H7 (cell line): ENCODE results near the gene GPR153. TPM values are rescaled to one million over a fixed set of nuclear protein-coding genes. Genes with fewer than 3 reads are reported as not detected.
A peak's percentile ranks its signal among the peaks of the same experiment; 100 is the strongest.
"Not testable (repeated sequence)": the region's sequence is repeated elsewhere in the genome, so short reads cannot be mapped to it uniquely, and the experiment has no call there.

Source experiments
- DNase-seq: peaks from one replicate; pipeline ENCODE4 v3.0.0; 2012
- H3K27me3 ChIP-seq: 2 replicates; pipeline ENCODE4 v1.6.0; 2011; ENCODE audit warnings: mild to moderate bottlenecking, low read length; ENCODE audit not compliant: control insufficient read depth, insufficient read depth
- H3K36me3 ChIP-seq: replicated peaks from 2 replicates; pipeline ENCODE4 v1.5.1; 2011; ENCODE audit warnings: low read length; ENCODE audit not compliant: control insufficient read depth, insufficient read depth
- H3K4me3 ChIP-seq: 2 replicates; pipeline ENCODE4 v1.5.1; 2011; ENCODE audit warnings: low read depth, mild to moderate bottlenecking, control low read depth, low read length, moderate library complexity; ENCODE audit not compliant: insufficient read depth
- total RNA-seq: library from RNA; depleted of rRNA; stranded (reverse); fragments of >200 nt; shearing (Covaris generic); gene quantifications from 2 replicates; pipeline ENCODE4 v1.2.3, GENCODE V29; 2014

Gene GPR153
- total RNA-seq, 1 experiment from 2014 or later: 15.6 TPM

DNA sequence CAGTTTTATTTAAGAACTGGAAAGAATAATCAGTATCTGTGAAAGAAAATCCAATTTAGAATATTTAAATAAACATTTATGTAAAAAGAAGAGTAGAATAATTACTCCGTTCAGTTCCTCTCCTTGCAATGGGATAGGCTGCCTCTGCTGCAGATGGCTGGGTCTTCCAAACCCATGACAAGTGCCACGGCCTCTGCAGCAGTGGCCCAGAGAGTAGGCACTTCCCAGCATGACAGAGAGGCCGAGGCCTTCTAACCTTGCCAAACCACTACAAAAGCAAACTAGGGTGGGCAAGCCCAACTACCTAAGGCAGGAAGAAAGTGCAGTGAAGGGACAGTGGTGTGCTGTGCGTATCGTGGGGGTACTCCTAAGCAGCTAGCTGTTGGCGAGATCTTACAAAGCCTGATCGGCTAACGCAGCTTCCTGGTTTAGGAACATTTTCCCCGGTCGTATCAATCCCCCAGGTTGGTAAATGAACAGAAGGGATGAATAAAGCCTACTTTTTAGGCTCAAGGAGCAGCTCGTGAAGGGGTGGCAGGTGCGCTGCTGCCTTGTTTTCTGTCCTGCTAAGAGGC lies 39.6 kb downstream of the GPR153 start:
- no peak overlapping the region for H3K4me3 ChIP-seq
- no peaks in the 10 kb centered on the region for H3K27me3 ChIP-seq
- DNase-seq: no peak

DNA sequence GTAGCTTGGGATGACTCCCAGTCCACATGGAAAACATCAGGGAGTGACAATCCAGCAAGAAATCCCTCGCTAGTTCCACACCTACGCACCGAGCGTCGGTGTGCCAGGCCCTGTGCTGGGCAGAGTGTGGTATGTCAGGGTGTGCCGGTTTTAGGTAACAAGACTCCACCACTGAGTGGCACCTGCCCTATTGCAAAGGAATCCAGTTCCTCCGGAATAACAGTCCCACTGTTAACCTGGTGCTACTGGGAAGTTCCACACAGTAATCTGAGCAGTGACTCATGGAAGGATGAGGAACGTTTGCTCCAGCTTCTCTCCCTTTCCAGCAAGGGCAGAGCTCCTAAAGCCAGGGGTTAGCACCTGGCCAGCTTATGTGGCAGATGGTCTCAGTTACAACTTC lies 40.7 kb downstream of the GPR153 start:
- DNase-seq: no peak
- Histone ChIP-seq H3K36me3 (peaks cover 8% of the 10 kb centered on the region), H3K27me3 (no peaks in the 10 kb centered on the region), H3K4me3 (no peak overlapping the region)

More for the DNA sequence above, 39.6 kb downstream of the GPR153 start:
- H3K36me3 ChIP-seq: peaks cover 14% of the 10 kb centered on the region

DNA sequence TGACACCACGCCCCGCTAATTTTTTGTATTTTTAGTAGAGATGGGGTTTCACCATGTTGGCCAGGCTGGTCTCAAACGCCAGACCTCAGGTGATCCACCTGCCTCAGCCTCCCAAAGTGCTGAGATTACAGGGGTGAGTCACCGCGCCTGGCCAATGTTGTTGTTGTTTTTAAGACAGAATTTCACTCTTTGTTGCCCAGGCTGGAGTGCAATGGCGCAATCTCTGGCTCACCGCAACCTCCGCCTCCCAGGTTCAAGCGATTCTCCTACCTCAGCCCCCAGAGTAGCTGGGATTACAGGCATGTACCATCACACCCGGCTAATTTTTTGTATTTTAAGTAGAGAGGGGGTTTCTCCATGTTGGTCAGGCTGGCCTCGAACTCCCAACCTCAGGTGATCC lies 41.3 kb downstream of the GPR153 start:
- H3K27me3 ChIP-seq, H3K4me3 ChIP-seq, DNase-seq, H3K36me3 ChIP-seq: not testable (repeated sequence)

DNA sequence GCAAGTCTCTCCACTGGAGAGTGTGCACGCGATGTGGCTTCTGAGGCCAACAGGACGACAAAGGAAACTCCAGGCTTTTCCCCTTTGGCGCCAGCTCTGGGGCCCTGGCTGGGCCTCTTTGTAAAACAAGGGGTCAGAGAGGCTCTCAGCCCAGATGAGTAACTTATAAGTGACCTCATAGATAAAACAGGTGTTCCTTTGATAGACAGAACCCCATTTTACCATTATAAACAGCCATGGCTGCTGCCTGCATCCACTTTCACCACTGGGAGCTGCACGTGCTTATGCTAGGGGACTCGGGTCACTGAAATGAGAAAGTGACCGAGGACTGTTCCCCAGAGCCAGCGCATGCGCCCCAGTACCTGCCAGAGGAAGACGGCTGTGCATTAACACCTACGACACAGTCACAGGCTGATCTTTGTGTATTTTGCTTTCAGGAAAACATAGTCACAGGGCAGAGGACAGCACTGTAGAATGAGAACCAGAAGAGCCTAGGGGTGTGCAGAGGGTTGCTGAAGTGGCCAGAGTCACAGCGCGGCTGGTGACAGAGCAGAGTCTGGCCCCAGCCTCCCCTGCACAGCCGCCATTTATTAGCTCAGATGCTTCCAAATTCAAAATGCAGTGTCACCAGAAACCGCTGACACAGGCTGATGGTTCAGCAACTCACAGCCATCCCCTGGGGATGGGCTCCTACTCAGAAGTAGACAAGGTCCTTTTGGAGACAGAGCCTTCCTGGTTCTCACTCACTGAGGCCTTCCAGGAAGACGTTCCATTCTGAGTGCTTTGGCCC lies 42.3 kb downstream of the GPR153 start:
- Histone ChIP-seq H3K4me3 (no peak overlapping the region), H3K27me3 (no peaks in the 10 kb centered on the region), H3K36me3 (no peaks in the 10 kb centered on the region; the same call in 1 of the 2 replicates)
- no peak for DNase-seq

DNA sequence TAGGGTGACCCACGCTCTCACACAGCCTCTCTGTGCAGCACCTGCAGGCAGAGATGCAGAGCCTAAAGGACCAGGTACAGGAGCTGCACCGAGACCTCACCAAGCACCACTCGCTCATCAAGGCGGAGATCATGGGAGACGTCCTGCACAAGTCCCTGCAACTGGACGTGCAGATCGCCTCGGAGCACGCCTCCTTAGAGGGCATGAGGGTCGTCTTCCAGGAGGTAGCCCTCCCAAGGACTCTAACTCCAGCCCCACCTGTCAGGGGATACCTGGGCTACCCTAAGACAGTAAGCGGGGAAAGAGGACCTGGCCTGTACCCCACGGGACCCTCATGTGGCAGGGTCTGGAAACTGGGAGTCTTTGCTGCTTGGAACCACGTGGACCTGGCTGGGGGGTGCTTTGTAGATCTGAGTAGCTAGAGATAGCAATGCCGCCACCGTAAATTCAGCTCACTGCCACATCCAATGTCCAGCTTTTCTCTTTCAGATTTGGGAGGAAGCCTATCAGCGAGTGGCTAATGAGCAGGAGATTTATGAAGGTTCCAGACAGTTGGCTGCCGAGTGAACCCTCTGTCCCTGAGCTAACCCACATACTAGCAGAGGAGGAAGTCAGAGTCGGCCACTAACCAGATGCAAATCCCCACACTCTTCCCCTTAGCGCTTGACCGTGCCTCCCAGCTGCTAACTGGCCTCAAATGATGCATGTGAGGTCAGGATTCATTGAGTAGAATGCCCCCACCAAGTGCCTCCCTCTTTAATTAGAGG lies 48.5 kb downstream of the GPR153 start:
- H3K36me3 ChIP-seq: no peaks in the 10 kb centered on the region
- H3K4me3 ChIP-seq: no peak overlapping the region
- peaks cover 22% of the 10 kb centered on the region for H3K27me3 ChIP-seq
- DNase-seq: no peak

DNA sequence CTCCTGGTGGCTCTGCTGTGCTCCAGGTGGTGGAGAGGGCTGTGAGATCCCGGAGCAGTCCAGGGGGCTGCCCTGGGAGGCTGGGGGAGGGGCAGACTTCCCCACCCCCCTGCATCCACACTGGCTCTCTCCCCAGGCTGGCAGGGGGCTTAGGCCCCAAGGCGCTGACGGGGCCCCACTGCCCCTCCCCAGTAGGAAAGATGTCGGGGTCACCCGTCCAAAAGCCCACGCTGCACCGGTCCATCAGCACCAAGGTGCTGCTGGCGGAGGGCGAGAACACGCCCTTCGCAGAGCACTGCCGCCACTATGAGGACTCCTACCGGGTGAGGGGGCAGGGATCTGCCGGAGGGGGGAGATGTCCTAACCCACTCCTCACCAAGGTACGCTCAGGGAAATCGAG lies 49.2 kb downstream of the GPR153 start:
- Histone ChIP-seq H3K36me3 (no peaks in the 10 kb centered on the region), H3K27me3 (peaks cover 28% of the 10 kb centered on the region), H3K4me3 (no peak overlapping the region)
- no peak for DNase-seq

DNA sequence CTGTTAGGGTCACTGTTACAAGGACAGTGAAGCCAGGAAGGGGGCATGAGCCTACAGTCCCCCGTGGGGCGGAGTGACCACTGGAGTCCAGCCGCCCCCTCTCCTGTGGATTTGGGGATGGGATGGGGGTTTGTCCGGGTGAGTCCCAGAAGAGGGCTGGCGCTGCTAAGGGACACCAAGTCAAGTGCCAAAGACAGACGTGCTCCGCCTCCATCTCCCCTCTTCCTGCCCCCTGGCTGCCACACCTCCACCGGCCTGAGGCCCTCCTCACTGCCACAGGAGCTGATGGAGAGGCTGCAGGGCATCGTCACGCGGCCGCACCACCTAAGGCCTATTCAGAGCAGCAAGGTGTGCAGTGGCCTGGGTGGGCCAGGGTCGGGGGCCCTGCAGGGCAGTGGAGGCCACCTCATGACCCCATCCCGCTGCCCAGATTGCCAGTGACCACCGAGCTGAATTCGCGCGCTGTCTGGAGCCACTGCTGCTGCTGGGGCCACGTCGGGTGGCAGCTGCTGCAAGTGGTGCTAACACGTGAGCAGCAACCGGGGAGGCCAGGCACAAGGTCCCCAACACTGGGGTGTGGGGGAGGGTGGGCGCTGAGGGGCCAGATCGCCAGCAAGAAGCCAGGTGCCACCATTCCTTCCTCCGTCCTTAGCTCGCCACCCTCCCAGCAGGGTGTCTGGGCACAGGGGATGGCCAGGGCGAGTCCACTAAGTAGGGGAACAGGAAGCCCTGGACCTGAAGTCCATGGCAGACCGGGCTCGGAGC lies 50.1 kb downstream of the GPR153 start:
- Histone ChIP-seq H3K27me3 (peaks cover 37% of the 10 kb centered on the region), H3K36me3 (no peaks in the 10 kb centered on the region), H3K4me3 (no peak overlapping the region)
- DNase-seq: peak; percentile 61

DNA sequence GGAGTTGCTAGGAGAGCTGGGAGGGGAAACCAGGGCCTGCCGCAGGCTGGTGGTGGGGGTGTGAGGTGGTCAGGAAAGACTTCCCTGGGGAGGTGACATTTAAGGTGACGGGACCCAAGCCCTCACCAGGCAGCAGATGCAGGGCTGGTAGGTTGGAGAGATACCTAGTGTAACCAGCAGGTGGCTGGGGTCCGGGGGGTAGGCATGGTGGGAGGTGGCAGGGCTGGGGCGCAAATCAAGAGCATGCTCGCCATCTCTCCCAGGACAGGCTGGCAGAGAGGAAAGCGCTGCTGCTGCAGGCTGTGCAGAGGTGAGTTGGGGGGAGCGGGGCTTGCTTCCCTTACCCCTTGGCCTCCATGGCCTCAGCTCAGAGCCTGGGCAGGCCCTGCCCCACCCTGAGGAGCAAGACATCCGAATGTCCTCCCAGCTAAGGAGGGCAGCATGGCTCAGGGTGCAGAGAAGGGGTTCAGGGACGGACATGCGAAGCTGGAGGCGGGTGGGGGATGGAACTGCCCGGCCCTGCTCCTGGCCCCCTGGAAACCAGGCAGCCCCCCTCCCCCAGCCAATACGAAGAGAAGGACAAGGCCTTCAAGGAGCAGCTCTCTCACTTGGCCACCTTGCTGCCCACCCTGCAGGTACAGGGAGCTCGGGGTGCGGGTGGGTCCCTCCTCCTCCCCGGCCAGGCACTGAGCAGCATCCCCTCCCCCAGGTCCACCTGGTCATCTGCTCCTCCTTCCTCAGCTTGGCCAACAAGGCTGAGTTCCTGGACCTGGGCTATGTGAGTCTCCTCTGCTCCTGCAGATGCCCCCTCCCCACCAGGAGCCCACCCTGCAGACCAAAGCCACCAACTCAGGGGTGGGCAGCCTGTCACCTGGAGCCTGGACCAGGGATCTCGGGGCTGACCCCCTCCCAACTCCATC lies 51.0 kb downstream of the GPR153 start:
- peak overlapping the region; percentile 53 for H3K4me3 ChIP-seq
- H3K27me3 ChIP-seq: peaks cover 41% of the 10 kb centered on the region
- no peaks in the 10 kb centered on the region for H3K36me3 ChIP-seq
- DNase-seq: peak; percentile 82

DNA sequence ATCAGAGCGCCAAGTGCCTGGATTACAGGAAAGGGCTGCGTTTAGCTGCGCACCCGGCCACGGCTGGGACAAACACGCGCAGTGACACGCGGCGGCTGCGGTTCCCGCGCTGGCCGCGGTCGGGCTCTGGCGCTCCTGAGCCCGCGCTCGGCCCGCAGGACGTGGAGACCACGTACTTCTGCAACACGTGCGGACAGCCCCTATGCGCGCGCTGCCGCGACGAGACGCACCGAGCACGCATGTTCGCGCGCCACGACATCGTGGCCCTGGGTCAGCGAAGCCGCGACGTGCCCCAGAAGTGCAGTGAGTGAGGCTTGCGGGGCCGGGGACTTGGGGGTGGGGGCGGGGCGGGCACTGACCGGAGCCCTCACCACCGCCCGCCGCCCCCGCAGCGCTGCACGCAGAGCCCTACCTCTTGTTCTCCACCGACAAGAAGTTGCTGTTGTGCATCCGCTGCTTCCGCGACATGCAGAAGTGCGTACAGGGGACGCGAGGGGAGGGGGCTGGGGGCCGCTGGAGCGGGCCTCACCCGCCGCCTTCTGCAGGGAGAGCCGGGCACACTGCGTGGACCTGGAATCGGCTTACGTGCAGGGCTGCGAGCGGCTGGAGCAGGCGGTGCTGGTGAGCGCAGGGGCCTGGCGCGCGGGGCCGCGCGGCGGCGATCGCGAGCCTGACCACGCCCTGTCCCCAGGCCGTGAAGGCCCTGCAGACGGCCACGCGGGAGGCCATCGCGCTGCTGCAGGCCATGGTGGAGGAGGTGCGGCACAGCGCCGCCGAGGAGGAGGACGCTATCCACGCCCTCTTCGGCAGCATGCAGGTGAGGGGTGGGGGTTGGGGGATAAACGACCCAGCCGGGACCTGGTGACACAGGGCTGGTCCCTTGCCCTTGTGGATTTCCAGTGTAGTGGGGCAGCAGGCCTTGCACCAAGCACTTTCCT lies 51.9 kb downstream of the GPR153 start:
- Histone ChIP-seq H3K4me3 (peak overlapping the region; percentile 53), H3K36me3 (no peaks in the 10 kb centered on the region), H3K27me3 (peaks cover 41% of the 10 kb centered on the region)
- DNase-seq: peak; percentile 88

DNA sequence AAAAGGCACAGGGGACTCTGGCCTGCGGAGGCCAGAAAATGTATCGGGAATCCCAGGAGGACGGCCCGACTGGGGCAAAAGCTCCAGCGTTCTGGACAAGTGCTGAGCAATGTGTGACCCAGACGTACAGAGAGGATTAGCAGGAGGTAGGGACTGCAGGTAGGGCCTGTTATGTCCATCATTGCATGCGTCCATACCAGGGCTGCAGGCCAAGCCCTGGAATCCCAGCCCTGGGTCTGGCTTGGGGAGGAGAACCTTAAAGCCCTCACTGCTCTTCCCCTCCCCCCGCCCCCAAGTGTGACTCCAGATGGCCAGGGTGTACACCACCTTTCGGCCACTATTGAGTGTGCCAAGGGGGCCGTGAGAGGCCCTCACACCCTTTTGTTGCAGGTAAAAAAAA lies 53.0 kb downstream of the GPR153 start:
- no peak overlapping the region for H3K4me3 ChIP-seq
- peaks cover 41% of the 10 kb centered on the region for H3K27me3 ChIP-seq
- no peaks in the 10 kb centered on the region for H3K36me3 ChIP-seq
- peak; percentile 60 for DNase-seq

DNA sequence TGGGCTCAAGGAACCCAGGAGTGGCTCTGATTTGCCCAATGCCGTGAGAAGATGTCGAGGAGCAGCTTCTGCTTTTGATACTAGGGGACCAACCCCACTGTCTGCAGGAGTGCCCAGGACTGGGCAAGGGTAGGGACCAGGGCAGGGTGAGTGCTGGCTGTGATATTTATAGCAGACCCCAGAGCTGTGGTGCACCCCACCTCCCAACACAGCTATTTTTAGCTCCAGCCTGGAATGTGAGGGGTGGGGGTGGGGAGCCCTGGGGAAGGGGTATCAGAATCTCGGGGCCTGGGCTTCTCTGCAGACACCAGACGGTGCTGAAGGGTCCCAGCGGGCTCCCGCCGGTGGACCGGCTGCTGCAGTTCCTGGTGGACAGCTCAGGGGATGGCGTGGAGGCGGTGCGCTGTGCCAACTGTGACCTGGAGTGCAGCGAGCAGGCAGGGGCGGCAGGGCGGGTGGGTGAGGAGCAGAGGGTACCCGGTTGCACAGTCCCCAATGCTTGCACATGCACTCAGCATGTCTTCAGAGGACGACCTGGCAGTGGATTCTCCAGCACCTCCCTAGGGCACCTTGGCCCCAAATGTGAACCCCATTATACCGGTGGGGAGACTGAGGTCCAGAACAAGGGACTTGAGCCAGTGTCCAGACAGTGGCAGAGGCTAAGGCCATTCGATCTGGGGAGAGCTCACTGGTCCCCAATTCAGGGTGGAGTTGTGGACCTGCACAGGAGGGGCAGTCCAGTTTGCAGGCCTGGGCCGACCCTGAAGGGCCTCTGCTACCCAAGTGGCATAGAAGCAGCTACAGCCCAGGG lies 53.6 kb downstream of the GPR153 start:
- Histone ChIP-seq H3K27me3 (peaks cover 41% of the 10 kb centered on the region), H3K4me3 (no peak overlapping the region; the same call in 1 of the 2 replicates), H3K36me3 (no peaks in the 10 kb centered on the region)
- DNase-seq: peak; percentile 52

DNA sequence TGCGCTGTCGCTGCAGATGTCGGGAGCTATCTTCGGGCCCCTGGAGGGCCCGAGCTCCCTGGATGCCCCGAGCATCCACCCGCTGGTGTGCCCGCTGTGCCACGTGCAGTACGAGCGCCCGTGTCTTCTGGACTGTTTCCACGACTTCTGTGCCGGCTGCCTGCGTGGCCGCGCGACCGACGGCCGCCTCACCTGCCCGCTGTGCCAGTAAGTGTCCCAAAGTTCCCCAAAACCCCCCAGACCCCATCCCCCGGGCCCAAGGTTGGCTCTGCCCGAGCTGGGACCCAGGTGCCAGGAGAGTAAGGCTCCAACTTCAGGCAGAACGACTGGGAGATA lies 54.4 kb downstream of the GPR153 start:
- H3K4me3 ChIP-seq: peak overlapping the region; percentile 74
- H3K36me3 ChIP-seq: no peaks in the 10 kb centered on the region
- H3K27me3 ChIP-seq: peaks cover 41% of the 10 kb centered on the region
- no peak for DNase-seq
